Colonic mucosa (tissue), 4 donors: ENCODE results near the gene MCF2L. TPM values are rescaled to one million over a fixed set of nuclear protein-coding genes. Genes with fewer than 3 reads are reported as not detected.

ENCODE experiments used
- DNase-seq: peaks from one replicate; pipeline ENCODE4 v3.0.0-alpha.2; 2020
- H3K27ac ChIP-seq: fragments of 200-600 bp; one replicate; pipeline ENCODE4 v1.8.0; 2021
- H3K27me3 ChIP-seq: fragments of 200-600 bp; one replicate; pipeline ENCODE4 v1.8.0; 2021
- H3K36me3 ChIP-seq: fragments of 200-600 bp; one replicate; pipeline ENCODE4 v1.8.0; 2021
- H3K4me1 ChIP-seq: fragments of 200-600 bp; one replicate; pipeline ENCODE4 v1.8.0; 2021; ENCODE audit warnings: mild to moderate bottlenecking
- H3K4me3 ChIP-seq: fragments of 200-600 bp; one replicate; pipeline ENCODE4 v1.8.0; 2021
- H3K9ac ChIP-seq, 2 donors: one replicate each; pipeline ENCODE4 v1.7.0; 2013; ENCODE audit warnings: control low read depth in 2 of 2, low read depth in 2 of 2, low read length in 2 of 2
- H3K9me3 ChIP-seq: fragments of 200-600 bp; one replicate; pipeline ENCODE4 v1.8.0; 2021
- intact Hi-C: fragments of 100-400 bp; cut with DNase I; formaldehyde crosslinking; loops from one replicate; pipeline ENCODE4 v1.14.1; 2022
- total RNA-seq, 2 donors: library from RNA; stranded (reverse); fragmentation: NEBNext Ultra II Directional in 1 of 2; extraction: Animal tissue kit (Norgen Biotek cat#: 25700) in 1 of 2; gene quantifications; one replicate each; pipeline ENCODE4 v1.2.1, GENCODE V29; 2021
- TF ChIP-seq, protein P1 (sequence below): fragments of 200-600 bp; IDR thresholded peaks from one replicate; pipeline ENCODE4 v1.8.0; 2022; ENCODE audit warnings: antibody characterized with exemption, mild to moderate bottlenecking
- donor health status: healthy.
- donor health status: DM: no; HTN: no; CAD: no.
- donor health status: DM: no; HTN: no; CAD: no.

Gene MCF2L, protein sequence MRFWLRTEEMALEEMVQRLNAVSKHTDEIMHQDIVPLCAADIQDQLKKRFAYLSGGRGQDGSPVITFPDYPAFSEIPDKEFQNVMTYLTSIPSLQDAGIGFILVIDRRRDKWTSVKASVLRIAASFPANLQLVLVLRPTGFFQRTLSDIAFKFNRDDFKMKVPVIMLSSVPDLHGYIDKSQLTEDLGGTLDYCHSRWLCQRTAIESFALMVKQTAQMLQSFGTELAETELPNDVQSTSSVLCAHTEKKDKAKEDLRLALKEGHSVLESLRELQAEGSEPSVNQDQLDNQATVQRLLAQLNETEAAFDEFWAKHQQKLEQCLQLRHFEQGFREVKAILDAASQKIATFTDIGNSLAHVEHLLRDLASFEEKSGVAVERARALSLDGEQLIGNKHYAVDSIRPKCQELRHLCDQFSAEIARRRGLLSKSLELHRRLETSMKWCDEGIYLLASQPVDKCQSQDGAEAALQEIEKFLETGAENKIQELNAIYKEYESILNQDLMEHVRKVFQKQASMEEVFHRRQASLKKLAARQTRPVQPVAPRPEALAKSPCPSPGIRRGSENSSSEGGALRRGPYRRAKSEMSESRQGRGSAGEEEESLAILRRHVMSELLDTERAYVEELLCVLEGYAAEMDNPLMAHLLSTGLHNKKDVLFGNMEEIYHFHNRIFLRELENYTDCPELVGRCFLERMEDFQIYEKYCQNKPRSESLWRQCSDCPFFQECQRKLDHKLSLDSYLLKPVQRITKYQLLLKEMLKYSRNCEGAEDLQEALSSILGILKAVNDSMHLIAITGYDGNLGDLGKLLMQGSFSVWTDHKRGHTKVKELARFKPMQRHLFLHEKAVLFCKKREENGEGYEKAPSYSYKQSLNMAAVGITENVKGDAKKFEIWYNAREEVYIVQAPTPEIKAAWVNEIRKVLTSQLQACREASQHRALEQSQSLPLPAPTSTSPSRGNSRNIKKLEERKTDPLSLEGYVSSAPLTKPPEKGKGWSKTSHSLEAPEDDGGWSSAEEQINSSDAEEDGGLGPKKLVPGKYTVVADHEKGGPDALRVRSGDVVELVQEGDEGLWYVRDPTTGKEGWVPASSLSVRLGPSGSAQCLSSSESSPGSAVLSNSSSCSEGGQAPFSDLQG
- 10 to 100 TPM; 45.0 to 88.3 TPM for total RNA-seq

DNA sequence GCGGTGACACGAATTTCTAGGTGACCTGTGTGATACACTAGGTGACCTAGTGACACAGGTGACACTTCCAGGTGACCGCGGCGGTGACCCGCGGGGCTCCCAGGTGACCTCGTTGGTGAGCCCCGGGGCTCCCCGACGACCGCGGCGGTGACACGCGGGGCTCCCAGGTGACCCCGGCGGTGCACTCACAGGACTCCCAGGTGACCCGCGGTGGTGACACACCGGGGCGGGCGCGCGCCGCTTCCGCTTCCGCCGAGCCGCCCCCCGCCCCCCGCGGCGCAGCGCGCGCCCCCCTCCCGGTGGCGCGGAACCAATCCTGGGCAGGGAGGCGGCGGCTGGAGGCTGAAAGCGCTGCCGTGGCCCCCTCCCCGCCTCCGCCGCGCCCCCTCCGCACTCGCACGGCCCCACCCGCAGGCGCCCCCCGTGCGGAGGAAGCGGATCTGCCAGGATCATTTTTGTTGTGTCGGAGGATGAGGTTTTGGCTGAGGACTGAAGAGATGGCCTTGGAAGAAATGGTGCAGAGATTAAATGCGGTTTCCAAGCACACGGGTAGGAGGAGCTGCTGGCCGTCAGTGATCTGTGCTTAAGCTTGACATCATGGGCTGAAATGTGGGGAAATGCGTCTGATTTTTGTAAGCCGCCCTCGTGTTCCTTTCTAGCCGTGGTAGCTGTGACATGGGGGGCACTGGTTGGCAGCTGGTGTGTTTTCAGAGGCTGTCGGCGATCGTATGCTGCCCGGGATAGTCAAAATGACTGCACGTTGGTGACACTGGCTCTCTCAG is at the start of gene MCF2L:
Gene MCF2L, plus strand, starts transcription at position 305 of the 782 bp plus-strand sequence. Its CDS starts 166 bp downstream, at position 471.
- H3K4me3 ChIP-seq: peak within 1 kb of the TSS; percentile 42
- intact Hi-C loops: no loop called here
- TF ChIP-seq, protein P1, sequence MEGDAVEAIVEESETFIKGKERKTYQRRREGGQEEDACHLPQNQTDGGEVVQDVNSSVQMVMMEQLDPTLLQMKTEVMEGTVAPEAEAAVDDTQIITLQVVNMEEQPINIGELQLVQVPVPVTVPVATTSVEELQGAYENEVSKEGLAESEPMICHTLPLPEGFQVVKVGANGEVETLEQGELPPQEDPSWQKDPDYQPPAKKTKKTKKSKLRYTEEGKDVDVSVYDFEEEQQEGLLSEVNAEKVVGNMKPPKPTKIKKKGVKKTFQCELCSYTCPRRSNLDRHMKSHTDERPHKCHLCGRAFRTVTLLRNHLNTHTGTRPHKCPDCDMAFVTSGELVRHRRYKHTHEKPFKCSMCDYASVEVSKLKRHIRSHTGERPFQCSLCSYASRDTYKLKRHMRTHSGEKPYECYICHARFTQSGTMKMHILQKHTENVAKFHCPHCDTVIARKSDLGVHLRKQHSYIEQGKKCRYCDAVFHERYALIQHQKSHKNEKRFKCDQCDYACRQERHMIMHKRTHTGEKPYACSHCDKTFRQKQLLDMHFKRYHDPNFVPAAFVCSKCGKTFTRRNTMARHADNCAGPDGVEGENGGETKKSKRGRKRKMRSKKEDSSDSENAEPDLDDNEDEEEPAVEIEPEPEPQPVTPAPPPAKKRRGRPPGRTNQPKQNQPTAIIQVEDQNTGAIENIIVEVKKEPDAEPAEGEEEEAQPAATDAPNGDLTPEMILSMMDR: peak; percentile 20
- no peaks in the 10 kb centered on the region for H3K4me1 ChIP-seq
- peak; percentile 63 for DNase-seq
- no peaks in the 10 kb centered on the region for H3K9me3 ChIP-seq
- peaks cover 7% of the 10 kb centered on the region for H3K27me3 ChIP-seq
- H3K9ac ChIP-seq: peak within 1 kb of the TSS; percentile 63 to 73
- H3K27ac ChIP-seq: peak within 1 kb of the TSS; percentile 36
- no peaks in the 10 kb centered on the region for H3K36me3 ChIP-seq

DNA sequence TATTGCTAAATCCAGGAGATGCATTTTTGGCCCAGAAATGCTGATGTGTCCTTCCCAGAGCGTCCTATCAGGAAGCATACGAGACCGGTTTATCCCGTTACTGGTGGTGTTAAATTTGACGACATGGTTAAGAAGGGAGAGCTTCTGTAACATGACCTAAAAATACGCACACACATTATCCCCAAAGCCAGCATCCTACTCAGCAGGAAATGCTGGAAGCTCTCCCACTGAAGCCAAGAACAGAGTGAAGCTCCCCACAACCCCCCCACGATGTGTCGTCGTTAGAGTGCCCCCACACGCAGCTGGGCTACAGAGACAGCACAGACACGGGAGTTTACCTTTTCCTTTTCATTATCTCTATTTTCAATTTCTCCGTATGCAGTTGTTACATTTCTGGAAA is 45.1 kb upstream of the MCF2L start:
- intact Hi-C loops: loop anchor here (10.0 kb wide), 1 partner anchor 279 kb away; no protein-coding TSS in a partner anchor
- Histone ChIP-seq H3K4me3 (no peak overlapping the region), H3K9ac (no peak overlapping the region), H3K27me3 (no peaks in the 10 kb centered on the region), H3K27ac (no peak overlapping the region), H3K36me3 (no peaks in the 10 kb centered on the region), H3K4me1 (no peaks in the 10 kb centered on the region), H3K9me3 (no peaks in the 10 kb centered on the region)
- TF ChIP-seq, protein P1: no peak
- DNase-seq: no peak

DNA sequence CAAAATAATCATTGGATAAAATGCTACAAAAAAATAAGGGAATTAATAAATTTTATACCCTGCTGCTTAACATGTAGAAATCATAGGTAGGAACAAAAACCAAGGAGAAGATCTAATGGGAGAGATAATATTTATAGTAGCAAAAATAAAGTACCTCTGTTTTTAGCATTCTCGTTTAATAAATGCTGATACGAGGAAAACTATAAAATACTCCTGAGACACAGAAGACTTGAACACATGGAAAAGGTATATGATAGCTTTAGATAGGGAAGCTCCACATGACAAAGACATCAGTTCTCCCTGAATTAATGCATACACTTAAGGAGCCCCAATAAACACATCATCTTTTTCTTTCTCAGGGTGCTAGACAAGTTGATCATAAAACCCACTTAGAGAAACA is 44.6 kb upstream of the MCF2L start:
- peaks cover 2% of the 10 kb centered on the region for H3K4me1 ChIP-seq
- no peak for DNase-seq
- intact Hi-C loops: loop anchor here (10.0 kb wide), 1 partner anchor 280 kb away; no protein-coding TSS in a partner anchor
- H3K9me3 ChIP-seq: no peaks in the 10 kb centered on the region
- TF ChIP-seq, protein P1: no peak
- no peak overlapping the region for H3K4me3 ChIP-seq
- no peaks in the 10 kb centered on the region for H3K36me3 ChIP-seq
- H3K9ac ChIP-seq: no peak overlapping the region
- no peaks in the 10 kb centered on the region for H3K27me3 ChIP-seq
- H3K27ac ChIP-seq: no peak overlapping the region

DNA sequence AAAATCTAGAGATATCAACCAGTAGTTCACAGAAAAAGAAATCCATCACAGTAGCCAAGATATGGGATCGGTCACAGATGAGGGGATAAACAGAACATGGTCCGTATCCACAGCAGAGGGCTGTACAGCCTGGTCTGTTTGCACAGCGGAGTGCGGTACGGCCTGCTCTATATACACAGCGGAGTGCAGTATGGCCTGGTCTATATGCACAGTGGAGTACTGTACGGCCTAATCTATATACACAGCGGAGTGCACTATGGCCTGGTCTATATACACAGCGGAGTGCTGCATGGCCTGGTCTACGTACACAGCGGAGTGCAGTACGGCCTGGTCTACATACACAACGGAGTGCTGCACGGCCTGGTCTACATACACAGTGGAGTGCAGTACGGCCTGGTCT is 43.0 kb upstream of the MCF2L start:
- intact Hi-C loops: loop anchor here (10.0 kb wide), 1 partner anchor 281 kb away; no protein-coding TSS in a partner anchor
- Histone ChIP-seq H3K4me3 (no peak overlapping the region), H3K4me1 (peaks cover 11% of the 10 kb centered on the region), H3K27me3 (no peaks in the 10 kb centered on the region), H3K27ac (no peak overlapping the region), H3K9ac (no peak overlapping the region), H3K36me3 (no peaks in the 10 kb centered on the region), H3K9me3 (no peaks in the 10 kb centered on the region)
- TF ChIP-seq, protein P1: no peak
- DNase-seq: no peak
